ENCODE data around the gene PILRB.

PILRB gene

DNA sequence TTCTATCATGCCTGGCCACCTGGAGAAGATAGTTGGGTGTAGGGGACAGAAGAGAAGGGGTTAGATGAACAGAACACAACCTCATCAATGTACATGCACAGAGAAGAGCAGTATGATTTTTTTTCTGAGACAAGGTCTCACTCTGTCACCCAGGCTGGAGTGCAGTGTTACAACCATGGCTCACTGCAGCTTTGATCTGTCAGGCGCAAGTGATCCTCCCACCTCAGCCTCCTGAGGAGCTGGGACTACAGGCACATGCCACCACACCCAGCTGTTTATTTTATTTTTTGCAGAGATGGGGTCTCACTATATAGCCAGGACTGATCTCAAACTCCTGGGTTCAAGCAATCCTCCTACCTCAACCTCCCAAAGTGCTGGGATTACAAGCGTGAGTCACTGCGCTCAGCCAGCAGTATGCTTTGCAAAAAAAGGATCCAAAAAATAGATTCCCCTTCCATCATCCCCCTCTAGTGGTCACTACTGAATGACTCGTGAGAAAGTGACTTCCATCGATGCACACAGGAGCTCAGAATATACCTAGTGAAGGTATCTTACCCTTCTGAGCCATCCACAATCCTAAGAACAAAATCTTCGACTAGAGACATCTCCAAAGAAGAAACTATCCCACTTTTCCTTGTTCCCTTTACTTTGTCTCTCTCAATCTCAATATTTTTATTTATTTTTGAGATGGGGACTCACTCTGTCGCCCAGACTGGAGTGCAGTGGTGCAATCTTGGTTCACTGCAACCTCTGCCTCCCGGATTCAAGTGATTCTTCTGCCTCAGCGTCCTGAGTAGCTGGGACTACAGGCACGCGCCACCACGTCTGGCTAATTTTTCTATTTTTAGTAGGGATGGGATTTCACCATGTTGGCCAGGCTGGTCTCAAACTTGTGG is 49.6 kb downstream of the PILRB start:
- peak; percentile 76 for DNase-seq (ENCODE audit: low spot score)

- DNase-seq (ENCODE audit: low spot score): no peak
These were observed 53.2 kb downstream of the PILRB start for GRCh38 chr7:100411101-100411500.

GRCh38 chr7:100413346-100413745 is 55.4 kb downstream of the PILRB start:
- no peak for DNase-seq (ENCODE audit: low spot score)

- no peak for DNase-seq (ENCODE audit: low spot score)
These were observed 56.0 kb downstream of the PILRB start for GRCh38 chr7:100413889-100414288.

- DNase-seq (ENCODE audit: low spot score): no peak
These were observed 57.5 kb downstream of the PILRB start for GRCh38 chr7:100415448-100415847.

Measured in CD4-positive, alpha-beta T cell treated with Interleukin-2 at 100 ng/mL for 4 hours (primary cell).